Testis (tissue), 3 donors: ENCODE results near the gene CD34. TPM values are rescaled to one million over a fixed set of nuclear protein-coding genes. Genes with fewer than 3 reads are reported as not detected.

Experiments
- DNase-seq: peaks from one replicate; pipeline ENCODE4 v3.0.0-alpha.2; 2019
- H3K27ac ChIP-seq, 2 donors: fragments of 200-600 bp; sonication (generic); one replicate each; pipeline ENCODE4 v1.5.1; 2019
- H3K27me3 ChIP-seq: fragments of 200-600 bp; sonication (generic); one replicate; pipeline ENCODE4 v1.5.1; 2019
- H3K36me3 ChIP-seq: fragments of 200-600 bp; sonication (generic); one replicate; pipeline ENCODE4 v1.5.1; 2017; ENCODE audit warnings: low read depth; ENCODE audit errors: missing control alignments
- H3K4me1 ChIP-seq: fragments of 200-600 bp; sonication (generic); one replicate; pipeline ENCODE4 v1.5.1; 2019
- H3K4me3 ChIP-seq, 2 donors: fragments of 200-600 bp; sonication (generic); one replicate each; pipeline ENCODE4 v1.5.1; 2017 to 2019
- H3K9me3 ChIP-seq: fragments of 200-600 bp; sonication (generic); one replicate; pipeline ENCODE4 v1.5.1; 2017
- POLR2A ChIP-seq: fragments of 450-650 bp; IDR thresholded peaks from one replicate; pipeline ENCODE4 v1.6.1; 2017; ENCODE audit warnings: antibody characterized with exemption, mild to moderate bottlenecking, moderate library complexity
- WGBS, 2 donors: methylation state at CpG; one replicate each; pipeline ENCODE4 v1.1.5; 2018; 5-methylcytosine and 5-hydroxymethylcytosine counted together
- intact Hi-C: fragments of 100-400 bp; cut with DNase I; formaldehyde crosslinking; loops from one replicate; pipeline ENCODE4 v1.15.1; 2023; ENCODE audit warnings: low total_unique reads
- polyA plus RNA-seq: library from polyadenylated mRNA; stranded (reverse); fragments of 350-450 nt; fragmentation: Illumina TruSeq; extraction: RNeasy Lipid Tissue Mini Kit (QIAGEN cat#74804); gene quantifications from one replicate; pipeline ENCODE4 v1.2.3, GENCODE V29; 2014; ENCODE audit warnings: low read depth, low replicate concordance; ENCODE audit not compliant: insufficient read depth
- total RNA-seq, 2 donors: library from RNA; depleted of rRNA; stranded (reverse); fragments of >200 nt; gene quantifications; one replicate each; pipeline ENCODE4 v1.2.3, GENCODE V29; 2016
- TF ChIP-seq, protein P1 (sequence below), 3 experiments: fragments of 450-650 bp in 2 of 3; fragments of 200-600 bp in 1 of 3; sonication (generic) in 1 of 3; IDR thresholded peaks; one replicate each; pipeline ENCODE4 v1.5.1; 2016 to 2019; ENCODE audit warnings: antibody characterized with exemption in 3 of 3, mild to moderate bottlenecking in 2 of 3, moderate library complexity in 1 of 3

The CD34 gene
- total and polyA plus RNA-seq, 3 donors from 2014 or later = 28.3 to 70.7 (median 32.5) TPM

GRCh38 chr1:207958376-207959139, 47.6 kb upstream of the CD34 start:
- peaks cover 33% of the 10 kb centered on the region for H3K4me1 ChIP-seq
- TF ChIP-seq, protein P1, sequence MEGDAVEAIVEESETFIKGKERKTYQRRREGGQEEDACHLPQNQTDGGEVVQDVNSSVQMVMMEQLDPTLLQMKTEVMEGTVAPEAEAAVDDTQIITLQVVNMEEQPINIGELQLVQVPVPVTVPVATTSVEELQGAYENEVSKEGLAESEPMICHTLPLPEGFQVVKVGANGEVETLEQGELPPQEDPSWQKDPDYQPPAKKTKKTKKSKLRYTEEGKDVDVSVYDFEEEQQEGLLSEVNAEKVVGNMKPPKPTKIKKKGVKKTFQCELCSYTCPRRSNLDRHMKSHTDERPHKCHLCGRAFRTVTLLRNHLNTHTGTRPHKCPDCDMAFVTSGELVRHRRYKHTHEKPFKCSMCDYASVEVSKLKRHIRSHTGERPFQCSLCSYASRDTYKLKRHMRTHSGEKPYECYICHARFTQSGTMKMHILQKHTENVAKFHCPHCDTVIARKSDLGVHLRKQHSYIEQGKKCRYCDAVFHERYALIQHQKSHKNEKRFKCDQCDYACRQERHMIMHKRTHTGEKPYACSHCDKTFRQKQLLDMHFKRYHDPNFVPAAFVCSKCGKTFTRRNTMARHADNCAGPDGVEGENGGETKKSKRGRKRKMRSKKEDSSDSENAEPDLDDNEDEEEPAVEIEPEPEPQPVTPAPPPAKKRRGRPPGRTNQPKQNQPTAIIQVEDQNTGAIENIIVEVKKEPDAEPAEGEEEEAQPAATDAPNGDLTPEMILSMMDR (IDR thresholded peaks at IDR 0.05) = no peak
- TF ChIP-seq POLR2A = no peak
- H3K27me3 ChIP-seq = no peaks in the 10 kb centered on the region
- no peaks in the 10 kb centered on the region for H3K36me3 ChIP-seq
- no peaks in the 10 kb centered on the region for H3K9me3 ChIP-seq
- H3K4me3 ChIP-seq = peak overlapping the region; percentile 51 to 62
- intact Hi-C loops = no loop called here
- WGBS, 2 donors = 36 to 50% methylated on average over 9 to 24 of the region's 24 CpGs
- no peak for DNase-seq
- peak overlapping the region; percentile 77 to 86 for H3K27ac ChIP-seq

GRCh38 chr1:207956986-207957385, 46.1 kb upstream of the CD34 start:
- intact Hi-C loops = no loop called here
- TF ChIP-seq, protein P1 (IDR thresholded peaks at IDR 0.05) = no peak
- no peak for TF ChIP-seq POLR2A
- WGBS, 2 donors = 76 to 78% methylated on average over 4 of the region's 4 CpGs

GRCh38 chr1:207954104-207954503, 43.2 kb upstream of the CD34 start:
- Histone ChIP-seq H3K27me3 (no peaks in the 10 kb centered on the region), H3K27ac (no peak overlapping the region), H3K36me3 (no peaks in the 10 kb centered on the region), H3K4me3 (no peak overlapping the region), H3K4me1 (peaks cover 3% of the 10 kb centered on the region), H3K9me3 (no peaks in the 10 kb centered on the region)
- intact Hi-C loops = no loop called here
- TF ChIP-seq, protein P1 (IDR thresholded peaks at IDR 0.05) = no peak
- no peak for TF ChIP-seq POLR2A
- 83 to 93% methylated on average over 1 of the region's 1 CpG for WGBS, 2 donors
- no peak for DNase-seq

More at GRCh38 chr1:207956986-207957385, 46.1 kb upstream of the CD34 start:
- peaks cover 21% of the 10 kb centered on the region for H3K4me1 ChIP-seq
- H3K9me3 ChIP-seq = no peaks in the 10 kb centered on the region
- H3K4me3 ChIP-seq = no peak overlapping the region
- no peak overlapping the region for H3K27ac ChIP-seq
- DNase-seq = no peak
- H3K27me3 ChIP-seq = no peaks in the 10 kb centered on the region
- H3K36me3 ChIP-seq = no peaks in the 10 kb centered on the region

DNA sequence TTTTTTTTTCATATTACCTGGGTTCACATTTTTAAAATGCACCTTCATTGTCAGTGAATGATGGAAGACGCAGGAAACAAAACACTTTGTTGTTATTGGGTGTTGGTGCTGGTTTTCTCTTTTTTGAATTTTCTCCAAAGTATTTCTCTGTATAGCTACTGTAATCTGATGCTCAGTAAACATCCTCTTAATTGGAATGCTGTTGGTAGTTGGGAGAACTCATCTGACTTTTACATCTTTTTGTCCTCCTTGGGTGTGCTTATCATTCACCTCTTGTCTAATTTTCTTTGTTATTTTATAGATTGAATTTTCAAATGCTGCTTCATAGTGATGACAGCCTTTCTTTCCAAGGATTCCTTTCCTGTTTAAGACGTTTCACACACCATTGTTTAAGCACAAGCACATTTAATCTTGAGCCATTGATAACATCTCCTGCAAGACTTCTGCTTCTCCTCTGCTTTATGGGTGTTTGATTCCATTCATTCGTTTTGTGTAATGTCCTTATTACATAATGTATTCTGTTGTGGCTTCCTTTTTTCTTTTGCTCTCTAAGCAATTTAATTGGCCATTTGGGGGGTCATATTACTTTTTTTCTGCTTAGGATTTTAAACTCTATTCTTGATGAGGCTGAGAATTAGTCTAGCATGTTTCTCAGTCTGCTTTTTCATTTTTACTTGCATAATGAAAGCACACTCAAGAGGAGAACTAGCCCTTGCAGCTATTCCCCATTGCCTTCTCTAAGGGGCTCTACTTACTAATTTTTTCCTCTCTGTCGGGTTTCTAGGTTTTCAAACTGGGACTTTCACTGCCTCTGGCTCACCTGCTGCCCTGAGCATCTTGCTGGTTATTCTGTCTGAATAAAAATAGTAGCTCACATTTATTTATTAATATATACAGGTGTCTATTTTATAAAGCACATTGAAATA, 42.0 kb upstream of the CD34 start:
- Histone ChIP-seq H3K9me3 (no peaks in the 10 kb centered on the region), H3K4me1 (no peaks in the 10 kb centered on the region), H3K27me3 (no peaks in the 10 kb centered on the region), H3K36me3 (no peaks in the 10 kb centered on the region), H3K4me3 (no peak overlapping the region), H3K27ac (no peak overlapping the region)
- whole genome bisulfite sequencing, 2 donors = 68 to 75% methylated on average over 4 of the region's 4 CpGs
- TF ChIP-seq POLR2A = no peak
- TF ChIP-seq, protein P1 (IDR thresholded peaks at IDR 0.05) = no peak
- DNase-seq = no peak
- intact Hi-C loops = no loop called here
